ENCODE measurements around the gene HSPB7. TPM values are rescaled to one million over a fixed set of nuclear protein-coding genes. Genes with fewer than 3 reads are reported as not detected.
"Not testable (repeated sequence)": the region's sequence is repeated elsewhere in the genome, so short reads cannot be mapped to it uniquely, and the experiment has no call there.

The HSPB7 gene
- total and polyA plus RNA-seq, 8 donors, result 1.5 to 22.1 (median 3.7) TPM

DNA sequence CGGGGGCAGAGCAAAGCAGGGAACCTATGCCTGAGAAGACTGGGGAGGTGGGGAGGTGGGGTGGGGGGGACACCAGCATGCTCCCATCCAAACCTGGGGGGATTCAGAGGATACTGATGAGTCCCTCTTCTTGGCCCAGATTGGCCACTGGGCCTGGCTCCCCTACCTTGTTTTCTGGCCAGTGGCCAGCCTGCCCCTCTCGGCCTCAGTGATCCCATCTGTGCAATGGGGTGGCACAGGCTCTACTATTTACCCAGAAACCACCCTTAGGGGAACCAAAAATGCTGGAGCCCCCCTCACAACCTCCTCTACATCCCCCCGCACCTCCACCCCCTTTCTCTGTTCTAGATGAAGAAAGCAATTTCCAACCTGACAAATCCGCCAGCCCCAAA lies 38.7 kb upstream of the HSPB7 start:
- H3K36me3 ChIP-seq; intact Hi-C loops (cut with DNase I); H3K4me3 ChIP-seq; H3K9me3 ChIP-seq; H3K4me1 ChIP-seq; ATAC-seq; H3K27ac ChIP-seq; H3K27me3 ChIP-seq; DNase-seq: not testable (repeated sequence)

GRCh38 chr1:16055613-16056520 lies 38.0 kb upstream of the HSPB7 start:
- intact Hi-C loops (cut with DNase I), result no loop called here
- H3K4me3 ChIP-seq, result no peak overlapping the region
- peak; percentile 91 to 95 for TF ChIP-seq CTCF (IDR thresholded peaks at IDR 0.05)
- peaks cover 0 to 6% of the 10 kb centered on the region in 2 donors for H3K4me1 ChIP-seq
- no peak overlapping the region for H3K27ac ChIP-seq
- no peaks in the 10 kb centered on the region for H3K27me3 ChIP-seq
- ATAC-seq (peak; percentile 97), DNase-seq (peak; percentile 63 to 92 (median 86))
- no peaks in the 10 kb centered on the region for H3K36me3 ChIP-seq
- H3K9me3 ChIP-seq, result no peaks in the 10 kb centered on the region

DNA sequence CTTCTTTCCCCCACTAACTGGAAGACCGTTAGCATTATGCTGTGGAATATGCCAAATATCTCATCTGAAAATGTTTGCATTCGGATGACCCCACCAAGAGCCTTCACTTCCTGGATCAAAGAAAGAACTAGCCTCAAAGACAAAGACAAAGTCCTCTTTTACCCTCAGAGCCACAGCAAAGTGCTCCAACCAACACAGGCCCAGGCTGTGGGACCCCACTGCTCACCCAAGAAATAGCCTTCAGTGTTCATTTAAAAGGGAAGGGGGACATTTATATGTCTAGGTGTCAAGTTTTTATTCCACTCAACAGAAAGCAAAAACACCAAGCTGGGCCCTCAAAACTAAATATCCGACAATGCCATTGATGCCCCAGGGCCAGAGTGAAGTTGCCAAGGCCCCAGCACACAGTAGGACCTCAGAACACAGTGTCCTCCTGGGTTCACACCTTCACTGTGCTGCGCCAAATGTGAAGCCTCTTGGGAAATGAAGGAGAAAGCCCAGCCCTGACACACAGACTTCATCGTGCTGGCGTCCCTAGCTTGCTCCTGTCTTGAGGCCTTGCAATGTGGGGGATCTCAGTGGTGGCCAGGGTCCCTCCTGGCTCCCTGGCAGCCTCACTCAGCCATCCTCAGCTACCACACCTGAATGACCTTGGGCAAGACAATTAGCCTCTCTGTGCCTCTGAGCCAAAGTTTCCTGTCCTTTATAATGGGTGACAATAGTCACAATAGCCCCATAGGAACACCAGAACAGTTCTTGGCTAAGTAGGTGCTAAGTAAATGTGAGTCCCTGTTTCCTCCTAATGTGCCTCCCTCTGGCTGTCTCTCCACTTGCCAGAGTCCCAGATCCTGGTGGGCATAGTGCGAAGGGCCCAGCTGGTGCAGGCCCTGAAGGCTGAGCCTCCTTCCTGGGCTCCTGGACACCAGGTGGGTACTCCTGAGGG lies 37.0 kb upstream of the HSPB7 start:
- Histone ChIP-seq H3K27ac (no peak overlapping the region), H3K36me3 (no peaks in the 10 kb centered on the region), H3K4me1 (peaks cover 0 to 6% of the 10 kb centered on the region in 2 donors), H3K27me3 (no peaks in the 10 kb centered on the region), H3K9me3 (no peaks in the 10 kb centered on the region), H3K4me3 (no peak overlapping the region)
- intact Hi-C loops (cut with DNase I), result no loop called here
- DNase-seq, result no peak
- ATAC-seq, result no peak
- no peak for TF ChIP-seq CTCF (IDR thresholded peaks at IDR 0.05)

DNA sequence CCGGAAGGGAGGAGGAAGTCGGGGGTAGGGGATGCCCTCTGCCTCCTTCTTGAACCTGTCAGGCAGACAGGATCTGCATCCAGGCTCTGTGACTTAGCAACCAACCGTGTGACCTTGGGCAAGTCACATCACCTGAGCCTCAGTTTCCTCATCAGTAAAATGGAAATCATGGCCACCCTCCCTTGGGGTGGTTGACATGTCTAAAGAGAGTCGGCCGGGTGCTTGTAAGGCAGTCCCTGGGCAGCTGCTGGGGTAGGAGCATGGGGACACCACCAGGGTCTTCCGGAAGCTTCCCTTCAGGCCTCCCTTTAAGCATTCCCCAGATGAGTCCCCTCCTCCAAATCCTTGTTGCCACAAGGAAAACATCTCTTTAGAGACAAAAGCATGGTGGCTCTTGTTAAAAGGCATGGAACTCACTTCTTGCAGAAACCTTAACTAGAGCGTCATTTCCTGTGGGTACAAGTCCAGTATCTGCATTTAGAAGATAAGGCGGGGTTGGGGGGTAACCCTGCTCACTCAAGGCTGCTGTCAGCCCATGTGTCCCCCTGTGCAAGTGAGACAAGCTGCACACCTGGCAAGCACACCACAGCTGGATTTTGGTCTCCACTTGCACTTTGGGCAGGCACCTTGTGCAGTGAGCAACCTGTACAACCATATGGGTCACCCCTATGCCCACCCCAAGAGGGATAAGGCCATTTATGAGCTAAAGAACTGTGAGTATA lies 36.1 kb upstream of the HSPB7 start:
- Histone ChIP-seq H3K4me1 (peaks cover 0 to 6% of the 10 kb centered on the region in 2 donors), H3K27ac (no peak overlapping the region), H3K27me3 (peaks cover 0 to 3% of the 10 kb centered on the region in 2 donors), H3K4me3 (no peak overlapping the region), H3K36me3 (no peaks in the 10 kb centered on the region), H3K9me3 (no peaks in the 10 kb centered on the region)
- no peak for ATAC-seq
- TF ChIP-seq CTCF (IDR thresholded peaks at IDR 0.05), result no peak
- intact Hi-C loops (cut with DNase I), result no loop called here
- DNase-seq, result no peak

GRCh38 chr1:16051949-16052348 lies 34.1 kb upstream of the HSPB7 start:
- intact Hi-C loops (cut with DNase I), result not testable (repeated sequence)

More at GRCh38 chr1:16051949-16052348, 34.1 kb upstream of the HSPB7 start:
- not testable (repeated sequence) for H3K4me3 ChIP-seq, ATAC-seq, H3K9me3 ChIP-seq, DNase-seq, H3K36me3 ChIP-seq, H3K4me1 ChIP-seq, H3K27me3 ChIP-seq, H3K27ac ChIP-seq
